Measurements from ENCODE around the gene ACADS. TPM values are rescaled to one million over a fixed set of nuclear protein-coding genes. Genes with fewer than 3 reads are reported as not detected.
A peak's percentile ranks its signal among the peaks of the same experiment; 100 is the strongest.

The ACADS gene
- total RNA-seq, 1 donor from 2014 or later, result 11.7 TPM

- Mint-ChIP-seq H3K9me3 (ENCODE audit: low read depth) (no peaks in the 10 kb centered on the region), H3K36me3 (ENCODE audit: insufficient read depth) (peaks cover 19% of the 10 kb centered on the region), H3K4me3 (ENCODE audit: low read depth) (peak overlapping the region; percentile 52), H3K27me3 (no peaks in the 10 kb centered on the region), H3K27ac (no peak overlapping the region), H3K4me1 (ENCODE audit: low read depth) (peaks cover 29% of the 10 kb centered on the region)
- DNase-seq (ENCODE audit: low spot score, unreplicated experiment), result peak; percentile 56
- TF ChIP-seq, protein P1, sequence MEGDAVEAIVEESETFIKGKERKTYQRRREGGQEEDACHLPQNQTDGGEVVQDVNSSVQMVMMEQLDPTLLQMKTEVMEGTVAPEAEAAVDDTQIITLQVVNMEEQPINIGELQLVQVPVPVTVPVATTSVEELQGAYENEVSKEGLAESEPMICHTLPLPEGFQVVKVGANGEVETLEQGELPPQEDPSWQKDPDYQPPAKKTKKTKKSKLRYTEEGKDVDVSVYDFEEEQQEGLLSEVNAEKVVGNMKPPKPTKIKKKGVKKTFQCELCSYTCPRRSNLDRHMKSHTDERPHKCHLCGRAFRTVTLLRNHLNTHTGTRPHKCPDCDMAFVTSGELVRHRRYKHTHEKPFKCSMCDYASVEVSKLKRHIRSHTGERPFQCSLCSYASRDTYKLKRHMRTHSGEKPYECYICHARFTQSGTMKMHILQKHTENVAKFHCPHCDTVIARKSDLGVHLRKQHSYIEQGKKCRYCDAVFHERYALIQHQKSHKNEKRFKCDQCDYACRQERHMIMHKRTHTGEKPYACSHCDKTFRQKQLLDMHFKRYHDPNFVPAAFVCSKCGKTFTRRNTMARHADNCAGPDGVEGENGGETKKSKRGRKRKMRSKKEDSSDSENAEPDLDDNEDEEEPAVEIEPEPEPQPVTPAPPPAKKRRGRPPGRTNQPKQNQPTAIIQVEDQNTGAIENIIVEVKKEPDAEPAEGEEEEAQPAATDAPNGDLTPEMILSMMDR (IDR thresholded peaks at IDR 0.05; ENCODE audit: unreplicated experiment), result peak; percentile 84
Measured at GRCh38 chr12:120713861-120714482, 11.7 kb upstream of the ACADS start.

DNA sequence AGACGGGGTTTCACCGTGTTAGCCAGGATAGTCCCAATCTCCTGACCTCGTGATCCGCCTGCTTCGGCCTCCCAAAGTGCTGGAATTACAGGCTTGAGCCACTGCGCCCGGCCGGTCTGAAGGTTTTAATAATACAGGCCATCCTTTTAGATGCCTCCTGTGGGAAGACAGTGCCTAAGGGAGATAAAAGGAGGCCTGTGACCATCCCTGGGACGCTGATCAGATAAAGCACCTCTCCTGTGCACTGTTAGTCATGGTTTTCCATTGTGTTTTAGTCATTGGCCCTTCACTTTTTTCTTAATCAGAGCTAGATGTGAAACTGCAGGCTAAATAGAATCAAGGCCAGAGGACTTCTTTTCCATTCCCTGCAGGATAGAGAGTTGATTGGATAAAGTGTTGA is 7.6 kb upstream of the ACADS start:
- Mint-ChIP-seq H3K27me3 (no peaks in the 10 kb centered on the region), H3K4me1 (ENCODE audit: low read depth) (peaks cover 31% of the 10 kb centered on the region), H3K27ac (no peak overlapping the region), H3K4me3 (ENCODE audit: low read depth) (no peak overlapping the region), H3K36me3 (ENCODE audit: insufficient read depth) (peaks cover 45% of the 10 kb centered on the region), H3K9me3 (ENCODE audit: low read depth) (no peaks in the 10 kb centered on the region)
- no peak for DNase-seq (ENCODE audit: low spot score, unreplicated experiment)
- TF ChIP-seq, protein P1 (IDR thresholded peaks at IDR 0.05; ENCODE audit: unreplicated experiment), result no peak

DNA sequence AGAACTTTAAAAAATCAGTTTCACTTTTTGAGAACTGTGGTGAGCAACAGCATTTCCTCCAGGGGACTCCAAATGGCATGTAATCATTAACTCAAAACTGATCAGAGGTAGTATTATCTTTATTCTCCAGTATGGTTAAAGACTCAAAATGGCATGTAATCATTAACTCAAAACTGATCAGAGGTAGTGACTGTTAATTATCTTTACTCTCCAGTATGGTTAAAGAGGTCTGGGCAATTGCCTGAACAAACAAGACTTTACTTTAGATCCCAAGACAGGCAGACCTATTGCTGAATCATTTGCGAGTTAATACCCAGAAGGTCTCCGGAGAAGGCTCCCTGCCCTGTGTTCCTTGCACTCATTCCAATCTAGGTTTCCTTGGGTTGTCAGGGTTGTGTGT is 6.6 kb upstream of the ACADS start:
- Mint-ChIP-seq H3K9me3 (ENCODE audit: low read depth) (no peaks in the 10 kb centered on the region), H3K27ac (peak overlapping the region; percentile 90), H3K36me3 (ENCODE audit: insufficient read depth) (peaks cover 44% of the 10 kb centered on the region), H3K4me3 (ENCODE audit: low read depth) (peak overlapping the region; percentile 53), H3K4me1 (ENCODE audit: low read depth) (peaks cover 27% of the 10 kb centered on the region), H3K27me3 (no peaks in the 10 kb centered on the region)
- DNase-seq (ENCODE audit: low spot score, unreplicated experiment), result no peak
- TF ChIP-seq, protein P1 (IDR thresholded peaks at IDR 0.05; ENCODE audit: unreplicated experiment), result no peak

- Mint-ChIP-seq H3K36me3 (ENCODE audit: insufficient read depth) (peaks cover 47% of the 10 kb centered on the region), H3K9me3 (ENCODE audit: low read depth) (no peaks in the 10 kb centered on the region), H3K4me3 (ENCODE audit: low read depth) (peak overlapping the region; percentile 53), H3K27me3 (no peaks in the 10 kb centered on the region), H3K27ac (peak overlapping the region; percentile 90), H3K4me1 (ENCODE audit: low read depth) (peaks cover 29% of the 10 kb centered on the region)
- TF ChIP-seq, protein P1 (IDR thresholded peaks at IDR 0.05; ENCODE audit: unreplicated experiment), result no peak
- no peak for DNase-seq (ENCODE audit: low spot score, unreplicated experiment)
Measured at GRCh38 chr12:120719496-120720233, 6.0 kb upstream of the ACADS start.

DNA sequence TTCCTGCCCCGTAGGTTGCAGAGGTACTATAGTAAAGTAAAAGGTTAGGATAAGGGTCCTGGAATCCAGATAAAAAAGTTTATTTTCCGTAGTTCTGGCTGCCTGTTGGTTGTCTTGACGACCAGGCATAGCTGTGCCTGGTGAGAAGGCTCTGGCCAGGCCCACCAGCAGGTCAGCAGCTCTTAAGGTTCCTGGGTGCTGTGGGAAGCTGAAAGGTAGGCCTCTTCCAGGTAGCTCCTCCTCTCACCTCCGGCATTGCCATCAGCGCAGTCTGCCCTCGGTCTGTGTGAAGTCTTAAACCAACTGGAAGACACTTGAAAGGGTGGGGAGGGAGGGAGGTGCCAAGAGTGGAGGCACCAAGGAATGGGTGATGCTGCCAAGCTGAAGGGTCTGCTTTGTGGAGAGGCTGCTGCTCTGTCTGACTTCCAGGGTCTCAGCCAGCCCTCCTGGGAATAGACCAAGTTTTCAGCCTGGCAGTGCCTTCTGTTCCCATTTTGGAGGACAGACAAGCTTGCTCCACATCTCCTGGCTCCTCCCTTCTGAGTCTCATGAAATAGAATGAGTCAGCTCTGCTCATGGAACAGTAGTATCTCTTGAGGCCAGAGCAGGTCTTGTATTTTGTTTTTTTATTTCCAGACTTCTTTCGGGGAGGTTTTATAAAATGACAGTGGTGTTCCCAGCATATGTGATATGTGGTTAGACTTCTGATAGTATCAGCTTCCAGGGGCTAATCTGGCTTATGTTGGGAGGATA is 5.2 kb upstream of the ACADS start:
- Mint-ChIP-seq H3K36me3 (ENCODE audit: insufficient read depth) (peaks cover 45% of the 10 kb centered on the region), H3K27me3 (no peaks in the 10 kb centered on the region), H3K9me3 (ENCODE audit: low read depth) (no peaks in the 10 kb centered on the region), H3K4me1 (ENCODE audit: low read depth) (peaks cover 35% of the 10 kb centered on the region), H3K4me3 (ENCODE audit: low read depth) (no peak overlapping the region), H3K27ac (peak overlapping the region; percentile 41)
- TF ChIP-seq, protein P1 (IDR thresholded peaks at IDR 0.05; ENCODE audit: unreplicated experiment), result no peak
- DNase-seq (ENCODE audit: low spot score, unreplicated experiment), result no peak
